ENCODE results near the gene SPOCK2. TPM values are rescaled to one million over a fixed set of nuclear protein-coding genes. Genes with fewer than 3 reads are reported as not detected.

Gene SPOCK2
- total and polyA plus RNA-seq, 10 of the 15 experiments (the other 5 are each of a cell fraction or from before 2014, with no cell fraction given) = 0.02 to 1.5 (median 0.58) TPM

DNA sequence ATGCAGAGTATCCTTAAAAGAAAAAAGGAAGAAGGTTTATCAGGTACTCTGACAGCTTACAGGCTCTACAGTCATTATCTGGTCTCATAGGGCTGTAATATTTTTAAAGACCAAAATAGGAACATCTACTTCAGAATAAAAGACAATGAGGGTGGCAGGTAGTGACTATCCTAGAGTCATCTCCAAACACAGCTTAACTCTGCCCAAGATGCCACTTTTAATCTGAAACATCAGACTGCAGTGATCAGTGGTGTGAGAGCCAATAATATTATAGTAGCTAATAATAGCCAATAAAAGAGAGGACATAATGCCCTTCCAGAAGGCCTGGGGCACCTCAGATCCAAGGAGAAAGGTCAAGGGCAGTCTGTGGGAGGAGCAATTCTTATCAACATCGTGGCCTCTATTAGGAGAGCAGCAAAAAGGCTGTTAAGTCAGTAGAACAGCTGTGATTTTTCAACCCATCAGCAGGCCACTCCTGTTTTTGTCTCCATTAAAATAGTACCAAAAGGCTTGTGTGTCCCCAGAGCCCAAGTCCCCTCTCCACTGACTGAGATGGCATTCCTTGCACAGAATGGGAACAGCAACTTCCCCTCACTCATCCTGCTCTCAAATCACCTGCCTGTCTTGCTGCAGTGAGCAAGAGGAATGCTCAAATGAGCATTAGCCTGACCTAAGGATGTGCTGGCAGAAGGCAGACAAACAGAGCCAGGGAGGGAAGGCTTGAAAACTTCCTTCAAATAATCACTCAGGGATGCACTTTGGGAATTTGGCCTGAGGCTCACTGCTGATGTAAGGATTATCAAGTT lies 20.7 kb upstream of the SPOCK2 start:
- Histone ChIP-seq H3K9me3 (replicated peaks; ENCODE audit: control insufficient read depth, insufficient read depth, low read length) (no peaks in the 10 kb centered on the region), H3K27ac (ENCODE audit: control insufficient read depth, insufficient read depth) (no peak overlapping the region), H3K4me3 (no peak overlapping the region), H3K4me1 (ENCODE audit: control insufficient read depth, insufficient read depth, low read length) (peaks cover 5% of the 10 kb centered on the region; the same call in 1 of the 2 replicates), H4K20me1 (ENCODE audit: control insufficient read depth, insufficient read depth) (no peaks in the 10 kb centered on the region), H3K27me3 (replicated peaks in 1 of 2; ENCODE audit: control insufficient read depth in 2 of 2, insufficient read depth in 2 of 2, low read length in 1 of 2) (no peaks in the 10 kb centered on the region), H2AFZ (ENCODE audit: control insufficient read depth, low read depth, low read length) (no peak overlapping the region), H3K36me3 (ENCODE audit: control insufficient read depth in 2 of 2, insufficient read depth in 2 of 2, low read length in 1 of 2) (peaks cover 0 to 11% of the 10 kb centered on the region in 2 experiments; a peak in 2 of 4 replicates), H3K4me2 (ENCODE audit: control insufficient read depth, insufficient read depth) (no peak overlapping the region), H3K79me2 (ENCODE audit: control insufficient read depth, insufficient read depth, low read length) (no peaks in the 10 kb centered on the region), H3K9ac (ENCODE audit: control insufficient read depth, insufficient read depth, low read length) (no peak overlapping the region)
- in situ Hi-C loops (cut with MboI) (no loop called here), intact Hi-C loops (cut with micrococcal nuclease; ENCODE audit: unreplicated experiment) (no loop called here)
- ChIA-PET CTCF (interaction anchor here (0.8 to 1.9 kb wide), 6 partner anchors 10 to 235 kb away, joined by 3 to 8 read pairs (median 4); no protein-coding TSS in a partner anchor), SMC1A (ENCODE audit: uncharacterized antibody, unreplicated experiment) (interaction anchor here (0.8 to 2.3 kb wide), 7 partner anchors 9 to 213 kb away, joined by 3 to 9 read pairs (median 4); no protein-coding TSS in a partner anchor), POLR2A (no interaction called here), RAD21 (ENCODE audit: unreplicated experiment) (interaction anchor here (0.9 kb wide), 1 partner anchor 61 kb away, joined by 3 read pairs; no protein-coding TSS in a partner anchor)
- no peak for ATAC-seq
- no TSS peak for BruUV-seq (replicated peaks)
- WGBS (ENCODE audit: insufficient coverage, insufficient replicate concordance, low lambda C conversion rate, missing lambda C conversion rate) = 80% methylated on average over 1 of the region's 1 CpG
- FAIRE-seq = no peak
- DNase-seq (ENCODE audit: low read depth, low spot score) = no peak
- TF ChIP-seq, protein P1, sequence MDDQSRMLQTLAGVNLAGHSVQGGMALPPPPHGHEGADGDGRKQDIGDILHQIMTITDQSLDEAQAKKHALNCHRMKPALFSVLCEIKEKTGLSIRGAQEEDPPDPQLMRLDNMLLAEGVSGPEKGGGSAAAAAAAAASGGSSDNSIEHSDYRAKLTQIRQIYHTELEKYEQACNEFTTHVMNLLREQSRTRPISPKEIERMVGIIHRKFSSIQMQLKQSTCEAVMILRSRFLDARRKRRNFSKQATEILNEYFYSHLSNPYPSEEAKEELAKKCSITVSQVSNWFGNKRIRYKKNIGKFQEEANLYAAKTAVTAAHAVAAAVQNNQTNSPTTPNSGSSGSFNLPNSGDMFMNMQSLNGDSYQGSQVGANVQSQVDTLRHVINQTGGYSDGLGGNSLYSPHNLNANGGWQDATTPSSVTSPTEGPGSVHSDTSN (IDR thresholded peaks at IDR 0.05; ENCODE audit: insufficient replicate concordance, low read depth, low read length) = no peak
- no peak for TF ChIP-seq ATF2 (IDR thresholded peaks at IDR 0.05; ENCODE audit: low read length)
- TF ChIP-seq NR2F1 (conservative IDR thresholded peaks at IDR 0.05) = no peak
- no peak for TF ChIP-seq HSF1 (IDR thresholded peaks at IDR 0.05; ENCODE audit: low read depth, low read length)
- TF ChIP-seq PAX5 (IDR thresholded peaks at IDR 0.05; ENCODE audit: borderline replicate concordance, low read depth, low read length) = no peak
- no peak for TF ChIP-seq NFYB (IDR thresholded peaks at IDR 0.05; ENCODE audit: insufficient read depth, low read depth, low read length)
- TF ChIP-seq ZBTB40 (IDR thresholded peaks at IDR 0.05; ENCODE audit: borderline replicate concordance) = no peak
- TF ChIP-seq RELB (IDR thresholded peaks at IDR 0.05; ENCODE audit: low read depth) = no peak
- TF ChIP-seq NFYA (IDR thresholded peaks at IDR 0.05; ENCODE audit: borderline replicate concordance, low read depth, low read length) = no peak
- TF ChIP-seq ETV6 (conservative IDR thresholded peaks at IDR 0.05 in 1 of 2, IDR thresholded peaks at IDR 0.05 in 1 of 2; ENCODE audit: borderline replicate concordance in 1 of 2, low read depth in 1 of 2) = no peak

Measured in GM12878 (cell line).